NCI-H1048 (cell line): ENCODE results near the gene LDLR.
"Not testable (repeated sequence)": the region's sequence is repeated elsewhere in the genome, so short reads cannot be mapped to it uniquely, and the experiment has no call there.

Experiments used
- DNase-seq: peaks from one replicate; lab custom pipeline; 2025; lab: John Stamatoyannopoulos, UW

LDLR gene

GRCh38 chr19:11073568-11073967 is 15.7 kb upstream of the LDLR start:
- DNase-seq = no peak

GRCh38 chr19:11076792-11077191 is 12.5 kb upstream of the LDLR start:
- not testable (repeated sequence) for DNase-seq

GRCh38 chr19:11078893-11079292 is 10.4 kb upstream of the LDLR start:
- no peak for DNase-seq

- no peak for DNase-seq
Measured at GRCh38 chr19:11079999-11080398, 9.3 kb upstream of the LDLR start.

- DNase-seq = no peak
Measured at GRCh38 chr19:11087870-11088505, 1.3 kb upstream of the LDLR start.

- DNase-seq = no peak
Measured at GRCh38 chr19:11088506-11089253, 583 bp upstream of the LDLR start.

GRCh38 chr19:11090014-11090263 is 676 bp downstream of the LDLR start:
- DNase-seq = not testable (repeated sequence)

- DNase-seq = peak; percentile 83
Measured at GRCh38 chr19:11090264-11090996, 1.2 kb downstream of the LDLR start.

- DNase-seq = no peak
Measured at GRCh38 chr19:11090997-11091702, 1.9 kb downstream of the LDLR start.

GRCh38 chr19:11091703-11092153 is 2.5 kb downstream of the LDLR start:
- DNase-seq = peak; percentile 83

GRCh38 chr19:11092181-11092538 is 2.9 kb downstream of the LDLR start:
- no peak for DNase-seq

- no peak for DNase-seq
Measured at GRCh38 chr19:11093689-11094238, 4.5 kb downstream of the LDLR start.

GRCh38 chr19:11094520-11094894 is 5.2 kb downstream of the LDLR start:
- no peak for DNase-seq

GRCh38 chr19:11096210-11096841 is 7.1 kb downstream of the LDLR start:
- DNase-seq = no peak

- DNase-seq = not testable (repeated sequence)
Measured at GRCh38 chr19:11097367-11097766, 8.1 kb downstream of the LDLR start.

GRCh38 chr19:11098327-11098726 is 9.1 kb downstream of the LDLR start:
- DNase-seq = no peak

- no peak for DNase-seq
Measured at GRCh38 chr19:11098861-11099260, 9.6 kb downstream of the LDLR start.

GRCh38 chr19:11100049-11100448 is 10.8 kb downstream of the LDLR start:
- no peak for DNase-seq

GRCh38 chr19:11101057-11101456 is 11.8 kb downstream of the LDLR start:
- DNase-seq = no peak

- no peak for DNase-seq
Measured at GRCh38 chr19:11102944-11103343, 13.7 kb downstream of the LDLR start.

- DNase-seq = not testable (repeated sequence)
Measured at GRCh38 chr19:11103667-11104066, 14.4 kb downstream of the LDLR start.
